HEK293T (cell line): ENCODE measurements around the gene HNRNPAB.

Source experiments
- BHLHE40 ChIP-seq: fragments of 450-650 bp; IDR thresholded peaks from 2 replicates; pipeline ENCODE4 v1.6.1; 2016; ENCODE audit warnings: mild to moderate bottlenecking, moderate library complexity, borderline replicate concordance
- FOXA1 ChIP-seq: fragments of 450-650 bp; IDR thresholded peaks from 2 replicates; pipeline ENCODE4 v1.6.1; 2016; ENCODE audit warnings: mild to moderate bottlenecking
- FOXM1 ChIP-seq: fragments of 450-650 bp; IDR thresholded peaks from 2 replicates; pipeline ENCODE4 v1.6.1; 2017; ENCODE audit warnings: mild to moderate bottlenecking, borderline replicate concordance
- HDGF ChIP-seq: fragments of 450-650 bp; IDR thresholded peaks from 2 replicates; pipeline ENCODE4 v1.6.1; 2017; ENCODE audit warnings: antibody characterized with exemption, borderline replicate concordance
- LEF1 ChIP-seq: fragments of 450-650 bp; IDR thresholded peaks from 2 replicates; pipeline ENCODE4 v1.6.1; 2017; ENCODE audit warnings: mild to moderate bottlenecking, borderline replicate concordance
- SP1 ChIP-seq: fragments of 450-650 bp; IDR thresholded peaks from 2 replicates; pipeline ENCODE4 v1.6.1; 2017
- TARDBP ChIP-seq: fragments of 450-650 bp; IDR thresholded peaks from 2 replicates; pipeline ENCODE4 v1.6.1; 2016

GRCh38 chr5:178238711-178239592, 34.6 kb downstream of the HNRNPAB start:
- TF ChIP-seq FOXM1 (no peak), HDGF (no peak), LEF1 (no peak), SP1 (no peak), BHLHE40 (no peak), FOXA1 (no peak), TARDBP (no peak)
